Left renal pelvis (tissue), 4 donors: ENCODE data around the gene RUFY4. TPM values are rescaled to one million over a fixed set of nuclear protein-coding genes. Genes with fewer than 3 reads are reported as not detected.
A peak's percentile ranks its signal among the peaks of the same experiment; 100 is the strongest.

ENCODE experiments used
- DNase-seq, 4 donors: peaks; one replicate each; pipeline ENCODE4 v3.0.0-alpha.2; 2013; ENCODE audit warnings: low read depth in 4 of 4, low spot score in 3 of 4
- polyA plus RNA-seq, 4 donors: library from polyadenylated mRNA; unstranded; fragments of 120-200 nt; gene quantifications; one replicate each; pipeline ENCODE4 v1.2.1, GENCODE V29; 2013; ENCODE audit not compliant: insufficient read length in 4 of 4

The RUFY4 gene, protein sequence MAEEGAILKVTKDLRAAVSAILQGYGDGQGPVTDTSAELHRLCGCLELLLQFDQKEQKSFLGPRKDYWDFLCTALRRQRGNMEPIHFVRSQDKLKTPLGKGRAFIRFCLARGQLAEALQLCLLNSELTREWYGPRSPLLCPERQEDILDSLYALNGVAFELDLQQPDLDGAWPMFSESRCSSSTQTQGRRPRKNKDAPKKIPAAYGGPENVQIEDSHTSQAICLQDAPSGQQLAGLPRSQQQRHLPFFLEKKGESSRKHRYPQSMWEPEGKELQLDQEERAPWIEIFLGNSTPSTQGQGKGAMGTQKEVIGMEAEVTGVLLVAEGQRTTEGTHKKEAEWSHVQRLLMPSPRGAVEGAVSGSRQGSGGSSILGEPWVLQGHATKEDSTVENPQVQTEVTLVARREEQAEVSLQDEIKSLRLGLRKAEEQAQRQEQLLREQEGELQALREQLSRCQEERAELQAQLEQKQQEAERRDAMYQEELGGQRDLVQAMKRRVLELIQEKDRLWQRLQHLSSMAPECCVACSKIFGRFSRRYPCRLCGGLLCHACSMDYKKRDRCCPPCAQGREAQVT
- polyA plus RNA-seq: under 1 TPM in 3 of 4 donors, not detected in 1; 0.11 to 0.50 (median 0.37) TPM

DNA sequence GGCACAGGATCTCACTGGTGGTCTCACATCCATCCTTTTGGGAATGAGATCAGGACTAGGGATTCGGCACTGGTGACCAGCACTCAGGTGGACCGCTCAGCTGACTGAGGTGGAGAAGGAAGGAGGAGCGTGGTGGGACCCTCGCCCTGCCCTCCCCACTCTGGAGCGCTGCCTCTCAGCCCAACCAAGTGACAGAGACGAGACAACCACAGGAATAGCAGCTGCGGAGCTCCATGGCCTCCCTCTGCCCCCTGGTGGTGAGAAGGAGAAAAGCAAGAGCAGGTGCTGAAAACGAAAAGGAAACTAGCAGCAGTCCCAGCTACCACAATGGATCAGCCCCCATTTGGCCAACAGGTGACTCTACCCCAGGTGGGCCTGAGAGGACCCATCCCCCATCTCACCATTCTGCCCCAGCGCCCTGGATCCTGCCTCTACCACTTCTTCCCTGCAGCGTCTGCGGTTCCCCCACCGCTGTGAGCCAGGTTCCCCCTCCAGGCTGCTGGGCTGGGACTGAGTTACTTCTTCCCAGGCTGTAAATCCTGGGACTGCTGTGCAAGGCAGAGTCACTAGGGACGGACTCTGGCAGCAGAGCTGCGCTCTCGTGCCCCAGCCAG, at the start of gene RUFY4:
TSS of gene RUFY4 (plus strand) at position 533 of the 614 bp plus-strand sequence. CDS start 1,353 bp downstream, outside the sequence.
- DNase-seq: peak; percentile 19 to 64 (median 42)

DNA sequence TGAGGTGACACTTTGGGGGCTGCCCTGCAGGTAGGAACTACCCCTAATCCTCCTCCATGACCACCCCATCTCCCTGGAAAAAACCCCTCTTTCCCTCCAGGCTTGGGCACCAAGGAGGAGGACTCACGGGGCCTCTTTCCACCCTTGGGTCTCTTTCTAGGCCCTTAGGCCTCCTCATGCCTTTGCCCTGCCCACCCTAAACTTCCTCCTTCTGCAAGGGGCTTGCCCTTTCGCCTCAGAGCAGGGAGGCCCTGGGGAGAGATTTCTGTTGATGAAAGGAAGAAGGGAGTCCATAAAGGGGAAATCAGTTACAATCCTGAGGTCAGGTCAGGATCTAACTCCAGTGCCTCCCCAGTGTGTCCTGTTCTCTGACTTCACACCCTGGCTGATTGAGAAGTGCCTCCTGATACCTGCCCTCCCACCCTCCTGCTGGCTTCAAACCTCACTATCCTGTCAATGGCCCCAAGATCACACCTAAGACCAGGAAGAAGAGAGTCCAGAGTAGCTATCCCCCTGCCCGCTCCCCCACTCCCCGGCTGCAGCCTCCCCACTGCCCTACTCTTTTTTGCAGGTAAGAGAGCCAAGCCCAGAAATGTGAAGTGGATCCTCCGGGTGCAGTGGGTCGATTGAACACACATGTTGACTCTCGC, 49.5 kb upstream of the RUFY4 start:
- DNase-seq: no peak

DNA sequence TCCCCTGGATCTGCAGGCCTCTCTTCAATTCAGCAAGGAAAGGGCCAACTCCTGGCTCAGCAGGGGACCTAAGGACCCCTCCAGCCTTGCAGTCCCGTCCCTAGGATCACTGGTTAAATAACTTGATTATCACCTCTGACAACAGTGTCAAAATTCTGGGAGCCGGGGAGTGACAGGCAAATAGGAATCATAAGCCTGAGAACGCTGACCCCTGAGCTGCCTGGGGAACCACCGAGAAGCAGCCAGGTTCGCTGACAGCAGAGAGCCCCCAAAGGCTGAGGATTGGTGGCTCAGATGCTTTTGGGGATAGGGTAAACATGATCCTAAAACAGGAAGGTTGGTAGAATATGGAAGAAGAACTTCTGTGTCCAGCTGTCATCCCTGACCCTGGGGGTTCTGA, 48.8 kb upstream of the RUFY4 start:
- no peak for DNase-seq

DNA sequence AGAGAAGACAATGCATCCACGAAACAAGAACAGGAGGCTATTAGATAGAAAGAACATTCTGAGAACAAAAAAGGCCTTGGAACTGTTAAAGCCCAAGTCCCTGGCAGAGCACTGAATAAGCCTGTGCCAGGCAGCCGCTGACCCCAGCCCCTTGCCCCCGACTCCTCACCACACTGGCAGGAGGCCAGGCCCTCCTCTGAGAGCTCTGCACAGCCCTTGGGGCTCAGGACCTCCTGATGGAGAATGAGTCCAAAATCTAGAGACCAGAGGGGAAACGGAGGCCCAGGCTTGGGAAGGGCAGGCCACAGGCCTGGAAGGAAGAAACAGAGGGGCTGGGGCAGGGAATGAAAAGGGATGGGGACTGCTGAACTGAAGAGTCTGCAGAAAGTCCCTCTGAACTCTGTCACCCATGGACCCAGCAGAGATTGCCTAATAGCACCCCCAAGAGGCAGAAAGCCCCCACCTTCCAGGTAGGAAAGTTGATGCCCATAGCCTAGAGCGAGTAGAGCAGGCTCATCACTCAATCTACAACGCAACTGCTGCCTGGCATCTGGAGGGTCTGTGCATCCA, 48.0 kb upstream of the RUFY4 start:
- no peak for DNase-seq

DNA sequence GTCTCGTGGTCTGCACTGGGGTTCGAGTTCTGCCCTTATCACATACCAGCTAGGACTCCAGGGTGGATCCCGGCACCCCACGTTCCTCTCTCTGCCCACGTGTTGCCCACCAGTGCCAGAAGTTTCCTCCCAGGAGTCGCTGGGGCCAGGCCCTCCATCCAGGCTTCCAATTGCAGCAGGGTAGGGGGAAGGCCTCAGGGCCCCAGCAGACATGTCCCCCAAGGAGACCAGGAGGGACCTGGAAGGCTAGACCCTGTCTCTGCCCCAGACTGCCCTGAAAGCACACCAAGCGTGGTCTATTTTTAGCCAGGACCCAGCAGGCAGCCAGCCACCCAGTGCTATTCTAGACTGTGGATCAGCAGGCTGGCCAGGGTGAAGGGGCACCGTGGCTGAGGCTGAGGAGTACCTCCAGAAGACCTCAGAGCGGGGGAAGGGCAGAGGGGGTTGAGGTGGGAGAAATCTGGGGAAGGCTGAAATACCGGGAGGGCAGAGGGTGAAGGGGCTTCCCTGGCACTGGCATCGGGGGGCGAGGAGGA, 47.4 kb upstream of the RUFY4 start:
- DNase-seq: no peak

DNA sequence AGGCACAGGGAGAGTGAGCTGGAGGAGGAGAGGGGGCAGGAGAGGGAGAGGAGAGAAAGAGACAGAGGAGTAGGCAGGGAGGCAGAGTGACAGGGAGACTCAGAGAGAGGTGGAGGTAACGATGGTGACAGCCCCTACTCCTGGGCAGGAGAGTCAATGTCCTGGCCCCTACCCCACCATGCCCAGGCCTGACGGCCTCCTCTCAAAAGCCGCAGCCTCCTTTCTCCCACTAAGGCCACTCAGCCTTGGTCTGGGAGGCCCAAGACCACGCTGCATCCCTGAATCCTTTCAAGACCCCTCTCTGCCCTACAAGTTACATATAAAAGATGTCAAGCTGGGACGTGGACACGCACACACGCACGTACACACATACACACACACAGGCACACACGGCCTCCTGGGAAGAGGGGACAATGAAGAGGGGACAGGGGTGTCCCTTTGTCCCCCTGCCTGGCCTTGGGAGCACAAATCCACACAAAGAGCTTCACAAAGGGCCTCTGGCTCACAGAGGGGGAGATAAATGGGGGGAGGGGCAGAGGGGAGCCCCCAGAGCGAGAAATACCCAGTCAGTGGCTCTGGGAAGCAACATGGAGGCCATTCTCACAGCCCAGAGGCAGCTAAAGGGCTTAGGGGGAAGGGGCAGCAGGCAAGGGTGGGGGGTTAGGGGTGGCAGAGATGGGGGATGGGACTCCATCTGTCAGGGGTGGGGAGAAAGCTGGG, 46.8 kb upstream of the RUFY4 start:
- DNase-seq: no peak

DNA sequence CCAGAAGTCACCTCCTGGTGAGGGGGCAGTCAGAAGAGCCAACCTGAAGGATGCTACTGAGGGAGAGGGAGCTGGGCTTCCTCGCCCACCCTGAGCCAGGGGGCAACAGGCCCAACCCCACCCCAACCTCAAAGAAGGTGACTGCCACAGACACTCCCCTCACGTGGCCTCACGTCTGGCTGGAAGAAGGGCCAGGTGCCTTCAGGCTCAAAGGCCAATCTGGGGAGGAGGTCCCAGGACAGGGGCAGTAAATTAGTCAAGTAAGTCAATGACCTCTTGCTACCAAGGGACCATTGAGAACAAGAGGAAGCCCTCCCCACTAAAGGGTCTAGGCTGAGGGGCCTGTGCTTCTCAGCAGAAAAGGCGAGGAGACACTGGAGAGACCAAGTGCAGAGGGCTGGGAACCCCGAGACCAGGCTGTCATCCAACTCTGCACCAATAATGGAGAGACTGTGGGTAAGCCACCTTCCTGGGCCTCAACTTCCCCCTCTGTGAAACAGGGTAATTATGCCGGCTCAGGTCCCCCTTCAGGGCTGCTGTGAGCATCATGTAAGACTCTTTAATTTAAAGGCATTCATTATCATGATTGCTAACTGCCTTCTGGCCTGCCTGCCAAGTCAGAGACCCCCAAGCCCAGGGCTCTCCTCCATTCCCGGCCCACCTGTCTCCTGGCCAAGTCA, 46.1 kb upstream of the RUFY4 start:
- no peak for DNase-seq

DNA sequence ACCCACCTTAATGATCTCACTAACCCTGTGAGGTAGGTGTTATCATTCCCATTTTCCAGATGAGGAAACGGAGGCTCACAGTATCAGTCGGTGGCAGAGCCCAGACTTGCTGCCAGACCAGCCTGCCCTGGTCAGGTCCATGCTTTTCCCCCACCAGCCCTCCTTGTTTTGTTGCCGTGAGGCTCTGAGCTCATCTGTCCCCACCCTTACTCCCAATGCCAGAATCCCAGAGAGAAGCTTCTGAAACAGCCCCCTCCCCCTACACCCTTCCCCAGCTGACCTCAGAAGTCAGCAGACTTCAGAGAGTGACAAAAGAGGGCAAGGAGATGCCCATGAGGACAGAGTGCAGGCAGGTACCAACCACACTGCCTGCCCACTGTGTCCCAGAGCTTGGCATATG, 45.4 kb upstream of the RUFY4 start:
- DNase-seq: no peak

DNA sequence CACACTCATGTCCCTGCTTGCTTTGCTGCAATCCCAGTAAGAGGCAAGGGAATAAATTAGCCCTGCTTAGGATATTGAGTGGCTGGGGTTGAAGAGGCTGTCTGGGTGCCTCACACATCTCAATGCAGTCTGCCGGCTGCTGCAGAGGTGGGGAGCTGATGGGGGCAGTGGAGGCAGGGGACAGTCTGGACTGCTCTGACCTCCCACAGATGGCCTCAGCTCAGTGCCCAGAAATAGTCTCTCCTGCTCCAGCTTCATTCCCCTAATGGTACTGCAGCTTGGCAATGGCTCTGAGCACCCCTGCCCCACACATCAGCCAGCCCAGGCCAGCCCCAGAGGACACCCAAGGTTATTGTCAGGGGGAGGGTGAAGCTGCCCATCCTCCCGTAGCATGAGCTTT, 44.7 kb upstream of the RUFY4 start:
- DNase-seq: no peak

DNA sequence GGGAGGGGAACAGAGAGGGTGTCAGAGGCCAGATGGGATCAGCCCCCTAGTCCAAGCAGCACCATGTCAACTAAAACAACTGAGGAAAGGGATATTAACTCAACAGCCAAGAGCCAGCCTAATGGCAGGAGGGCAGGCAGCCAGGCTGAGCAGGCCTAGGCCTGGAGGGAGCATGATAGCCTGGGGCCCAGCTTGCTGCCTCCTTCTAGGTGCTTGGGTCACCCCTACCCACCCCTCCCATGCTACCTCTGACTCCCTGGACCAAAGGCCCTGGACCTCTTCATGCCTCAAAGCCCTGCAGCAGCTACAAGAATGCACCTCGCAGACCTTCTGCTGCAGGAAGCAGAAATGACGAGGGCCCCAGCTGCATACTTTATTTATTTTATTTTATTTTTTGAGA, 44.2 kb upstream of the RUFY4 start:
- no peak for DNase-seq

DNA sequence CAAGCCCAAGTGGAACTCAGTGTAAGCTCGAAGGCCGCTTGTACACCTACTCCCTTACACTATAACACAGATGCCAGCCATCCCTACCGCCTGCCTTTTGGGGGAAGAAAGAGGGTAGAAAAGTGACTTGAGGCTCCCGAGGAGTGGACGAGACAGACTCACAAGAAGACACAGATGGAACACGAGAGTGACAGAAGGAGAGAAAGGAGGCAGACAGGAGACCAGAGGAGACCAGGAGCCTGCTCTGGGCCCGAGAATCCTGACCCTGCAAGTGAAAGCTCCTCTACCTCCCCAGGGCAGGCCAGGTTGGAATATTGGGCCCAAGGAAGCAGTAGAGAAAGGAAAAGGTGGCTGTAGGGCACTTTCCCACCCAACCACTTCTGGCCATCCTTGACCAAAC, 42.8 kb upstream of the RUFY4 start:
- DNase-seq: no peak

DNA sequence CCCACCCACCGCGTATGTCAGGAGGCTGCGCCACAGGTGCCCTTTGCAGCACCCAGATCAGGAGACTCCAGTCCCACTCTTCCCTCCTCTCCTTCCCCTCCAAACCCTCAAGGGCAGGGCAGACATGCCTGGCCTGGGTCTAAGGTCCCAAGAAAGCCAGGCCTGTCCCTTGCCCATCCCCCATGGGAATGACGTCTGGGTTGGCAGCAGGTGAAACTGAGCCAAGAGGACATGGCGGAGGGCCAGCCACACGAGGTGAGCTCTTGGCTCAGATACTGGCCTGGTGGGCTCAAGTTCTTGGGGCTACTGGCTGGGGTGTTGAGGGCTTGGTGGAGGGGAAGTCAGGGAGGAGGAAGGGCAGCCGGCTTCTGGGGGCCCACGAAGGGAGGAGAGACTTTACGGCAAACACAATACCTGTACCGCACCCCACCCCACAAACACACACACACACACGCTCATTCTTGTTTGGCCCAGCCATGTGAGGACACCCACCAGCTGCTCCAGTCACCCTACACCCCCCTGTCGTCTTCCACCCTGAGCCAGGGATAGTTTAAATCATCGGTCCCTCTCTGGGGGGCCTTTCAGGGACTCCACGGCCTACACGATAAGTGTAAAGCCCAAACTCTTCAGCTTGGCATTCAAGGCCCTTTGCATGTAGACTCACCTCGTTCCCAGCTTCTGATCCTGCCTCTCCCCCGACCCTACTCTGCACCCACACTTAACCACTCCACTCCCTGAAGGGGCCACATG, 42.2 kb upstream of the RUFY4 start:
- DNase-seq: no peak

DNA sequence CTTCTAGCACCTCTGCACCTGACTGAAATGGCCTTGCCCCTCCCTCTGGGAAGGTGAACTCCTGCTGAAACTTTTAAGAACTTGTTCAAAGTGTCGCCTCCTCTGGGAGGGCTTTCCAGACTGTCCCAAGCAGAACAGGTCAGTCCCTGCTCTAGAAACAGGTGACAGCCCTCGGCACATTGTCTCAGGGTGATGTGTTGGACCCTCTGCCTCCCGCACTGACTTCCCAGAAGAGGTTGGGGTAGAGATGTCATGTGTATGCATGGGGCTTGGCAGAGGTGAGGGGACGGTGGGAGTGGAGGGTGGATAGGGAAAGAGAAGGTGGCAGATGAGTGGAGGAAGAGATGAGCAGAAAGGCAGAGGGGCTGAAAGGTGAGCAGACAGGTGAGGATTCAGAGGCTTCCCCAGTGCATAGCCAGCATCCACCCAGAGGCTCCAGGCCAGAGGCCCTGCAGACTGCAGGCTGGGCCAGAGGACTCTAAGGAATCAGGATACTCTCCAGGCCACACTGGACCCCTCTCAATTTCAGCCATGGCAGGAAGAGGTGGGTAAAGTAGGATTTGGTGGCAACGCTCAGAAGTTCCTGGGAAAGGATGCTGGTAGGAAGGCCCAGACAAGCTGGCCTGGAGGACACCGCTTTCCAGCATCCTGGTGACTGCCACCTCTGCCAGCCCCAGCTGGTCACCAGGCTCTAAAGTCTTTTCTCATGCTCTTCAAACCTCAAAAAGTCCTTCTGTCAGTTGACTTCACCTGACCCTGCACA, 41.4 kb upstream of the RUFY4 start:
- DNase-seq: no peak

DNA sequence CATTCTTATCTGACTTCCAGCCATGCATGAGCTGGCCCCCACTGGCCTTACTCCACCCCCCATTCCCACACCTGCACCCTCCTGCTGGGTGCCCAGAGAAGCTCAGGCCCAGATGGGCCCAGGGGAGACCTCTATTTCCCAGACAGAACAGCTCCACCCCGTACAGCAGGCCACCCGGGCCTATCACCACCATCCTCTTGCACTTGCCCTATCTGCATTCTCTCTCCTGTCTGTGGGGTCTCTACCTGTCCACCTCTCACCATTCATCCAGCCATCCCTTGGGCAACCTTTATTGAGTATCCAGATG, 40.9 kb upstream of the RUFY4 start:
- DNase-seq: no peak

DNA sequence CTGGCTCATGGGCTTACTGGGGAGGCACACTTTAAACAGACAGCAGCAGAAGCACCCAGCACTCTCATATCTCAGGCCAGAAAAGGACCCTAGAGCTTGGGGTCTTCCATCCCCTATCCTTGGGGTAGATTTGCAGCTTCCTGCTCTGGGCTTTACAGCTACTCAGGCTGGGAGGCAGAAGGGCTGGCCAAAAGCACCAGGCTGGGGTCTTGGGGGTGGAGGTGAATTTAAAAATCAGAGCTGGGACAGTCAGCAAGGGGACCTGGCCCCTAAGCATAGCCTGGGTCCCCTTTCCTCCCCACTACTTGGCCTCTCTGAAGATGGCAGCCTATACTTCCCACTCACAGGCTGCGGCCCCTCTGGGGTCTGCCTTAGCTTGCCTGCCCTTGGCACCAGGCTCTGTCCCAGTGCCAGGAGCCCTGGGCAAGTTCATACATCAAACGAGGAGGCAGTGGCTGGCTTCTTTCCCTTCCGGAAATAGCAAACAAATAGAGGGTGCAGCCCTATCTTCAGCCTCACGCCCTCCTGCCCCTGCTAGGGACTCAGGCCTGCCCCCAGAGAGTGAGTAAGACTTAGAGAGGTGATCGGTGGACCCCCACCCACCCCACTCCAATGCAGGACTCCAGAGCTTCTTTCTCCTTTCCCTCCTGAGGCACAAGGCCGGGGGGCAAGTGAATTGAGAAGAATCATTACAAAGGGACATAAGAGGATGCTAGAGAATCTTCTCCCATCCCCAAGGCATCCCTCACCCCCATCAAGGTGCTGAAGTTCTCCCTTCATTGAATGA, 40.3 kb upstream of the RUFY4 start:
- DNase-seq: no peak

DNA sequence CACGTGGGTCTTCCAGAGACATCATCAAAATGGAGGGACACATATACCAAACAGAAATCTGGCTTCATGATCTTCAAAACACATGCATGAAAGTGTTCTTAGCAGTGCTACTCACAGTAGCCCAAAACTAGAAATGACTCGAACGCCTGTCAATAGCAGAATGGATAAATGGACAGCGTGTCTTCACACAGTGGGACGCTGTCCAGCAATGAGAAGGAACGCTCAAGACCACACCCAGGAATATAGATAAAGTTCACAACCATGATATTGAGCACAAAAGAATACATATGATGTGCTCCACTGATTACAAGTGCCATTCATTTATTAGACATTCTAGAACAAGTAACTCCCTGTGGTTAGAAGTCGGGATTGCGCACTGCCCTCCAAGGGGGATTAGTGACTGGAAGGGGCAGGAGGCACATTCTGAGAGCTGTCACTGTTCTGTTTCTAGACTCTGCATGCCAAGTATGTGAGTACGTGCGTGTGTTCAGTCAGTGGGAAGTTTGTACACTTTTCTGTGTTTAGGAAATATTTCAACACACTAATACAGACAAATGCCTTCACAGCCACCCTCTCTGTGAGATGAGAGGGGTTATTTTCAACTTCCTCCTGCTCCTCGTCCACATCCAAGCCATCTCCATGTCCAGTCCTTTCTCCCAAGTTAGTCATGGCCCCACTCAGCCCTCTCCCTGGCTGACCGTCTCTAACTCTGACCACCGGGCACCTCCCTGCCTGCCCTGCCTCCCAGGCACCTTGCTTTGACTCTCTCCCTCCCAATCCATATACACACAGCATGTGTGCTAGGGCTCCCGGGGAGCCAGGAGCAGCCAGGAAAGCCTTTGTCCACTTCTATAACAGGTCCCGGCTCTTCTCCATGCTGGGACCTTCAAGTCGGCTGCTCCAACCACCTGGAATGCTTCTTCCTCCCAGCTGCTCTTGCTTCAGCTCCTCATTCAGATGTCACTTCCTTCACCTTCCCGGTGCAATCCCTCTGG, 39.4 kb upstream of the RUFY4 start:
- DNase-seq: no peak
